SK-N-SH treated with all-trans-retinoic acid at 6 μM for 48 hours (cell line): ENCODE data around the gene WTAP.

Experiments used
- ATAC-seq: fragments of 200-7000 bp; cut with Tn5 transposase; 3 replicates; pipeline ENCODE4 v1.9.1; 2020; ENCODE audit warnings: mild to moderate bottlenecking, moderate library complexity
- ARNTL ChIP-seq: fragments of 450-650 bp; formaldehyde crosslinking; IDR thresholded peaks from 2 replicates; pipeline ENCODE4 v1.5.0; 2020; ENCODE audit warnings: low read depth, mild to moderate bottlenecking, moderate library complexity, borderline replicate concordance
- BACH2 ChIP-seq: fragments of 250-450 bp; sonication (Bioruptor Pico); IDR thresholded peaks from 2 replicates; pipeline ENCODE4 v1.9.0; 2021; ENCODE audit warnings: mild to moderate bottlenecking, borderline replicate concordance
- CREB5 ChIP-seq: fragments of 250-450 bp; sonication (Bioruptor Pico); IDR thresholded peaks from 2 replicates; pipeline ENCODE4 v1.5.1; 2020; ENCODE audit warnings: low read depth, mild to moderate bottlenecking, moderate library complexity
- CSDC2 ChIP-seq: fragments of 250-450 bp; sonication (Bioruptor Pico); IDR thresholded peaks from 2 replicates; pipeline ENCODE4 v1.5.0; 2020; ENCODE audit warnings: mild to moderate bottlenecking, moderate library complexity
- ESRRG ChIP-seq: fragments of 250-450 bp; sonication (Bioruptor Pico); IDR thresholded peaks from 2 replicates; pipeline ENCODE4 v1.6.1; 2021; ENCODE audit warnings: mild to moderate bottlenecking
- GLIS3 ChIP-seq: fragments of 250-450 bp; sonication (Bioruptor Pico); IDR thresholded peaks from 2 replicates; pipeline ENCODE4 v1.5.0; 2020; ENCODE audit warnings: mild to moderate bottlenecking, moderate library complexity
- ISL1 ChIP-seq: fragments of 250-450 bp; sonication (Bioruptor Pico); IDR thresholded peaks from 2 replicates; pipeline ENCODE4 v2.1.2; 2022; ENCODE audit warnings: mild to moderate bottlenecking, moderate library complexity
- OSR1 ChIP-seq: fragments of 250-450 bp; sonication (Bioruptor Pico); IDR thresholded peaks from 2 replicates; pipeline ENCODE4 v1.8.0; 2022; ENCODE audit warnings: moderate library complexity, mild to moderate bottlenecking, inconsistent platforms
- PATZ1 ChIP-seq: fragments of 250-450 bp; sonication (Bioruptor Pico); IDR thresholded peaks from 2 replicates; pipeline ENCODE4 v1.8.0; 2020; ENCODE audit warnings: mild to moderate bottlenecking, moderate library complexity, borderline replicate concordance
- POU6F1 ChIP-seq: fragments of 250-450 bp; sonication (Bioruptor Pico); IDR thresholded peaks from 2 replicates; pipeline ENCODE4 v1.8.0; 2021; ENCODE audit warnings: low read depth, mild to moderate bottlenecking, moderate library complexity, borderline replicate concordance
- PPARA ChIP-seq: fragments of 250-450 bp; sonication (Bioruptor Pico); IDR thresholded peaks from 2 replicates; pipeline ENCODE4 v1.5.0; 2020; ENCODE audit warnings: mild to moderate bottlenecking, borderline replicate concordance
- RARB ChIP-seq: fragments of 250-450 bp; sonication (Bioruptor Pico); IDR thresholded peaks from 2 replicates; pipeline ENCODE4 v1.8.0; 2021; ENCODE audit warnings: mild to moderate bottlenecking, moderate library complexity
- SNAI2 ChIP-seq: fragments of 250-450 bp; sonication (Bioruptor Pico); IDR thresholded peaks from 2 replicates; pipeline ENCODE4 v1.5.0; 2020; ENCODE audit warnings: mild to moderate bottlenecking, moderate library complexity
- TCF4 ChIP-seq: fragments of 250-450 bp; sonication (Bioruptor Pico); IDR thresholded peaks from 2 replicates; pipeline ENCODE4 v1.8.0; 2021; ENCODE audit warnings: mild to moderate bottlenecking, moderate library complexity, borderline replicate concordance
- TOX ChIP-seq: fragments of 250-450 bp; sonication (Bioruptor Pico); IDR thresholded peaks from 2 replicates; pipeline ENCODE4 v1.8.0; 2021; ENCODE audit warnings: mild to moderate bottlenecking, moderate library complexity, borderline replicate concordance
- TSHZ2 ChIP-seq: fragments of 250-450 bp; sonication (Bioruptor Pico); IDR thresholded peaks from 2 replicates; pipeline ENCODE4 v1.5.0; 2020; ENCODE audit warnings: mild to moderate bottlenecking, moderate library complexity
- ZC3H10 ChIP-seq: fragments of 250-450 bp; sonication (Bioruptor Pico); IDR thresholded peaks from 2 replicates; pipeline ENCODE4 v1.5.1; 2021; ENCODE audit warnings: mild to moderate bottlenecking, moderate library complexity
- ZFP3 ChIP-seq: fragments of 250-450 bp; sonication (Bioruptor Pico); IDR thresholded peaks from 2 replicates; pipeline ENCODE4 v1.5.0; 2020; ENCODE audit warnings: mild to moderate bottlenecking, moderate library complexity
- ZFP30 ChIP-seq: fragments of 450-650 bp; formaldehyde crosslinking; IDR thresholded peaks from 2 replicates; pipeline ENCODE4 v1.5.0; 2022; ENCODE audit warnings: mild to moderate bottlenecking, moderate library complexity
- ZNF565 ChIP-seq: fragments of 450-650 bp; formaldehyde crosslinking; conservative IDR thresholded peaks from 2 replicates; pipeline ENCODE4 v1.5.0; 2020; ENCODE audit warnings: low read depth, mild to moderate bottlenecking, moderate library complexity
- ZNF70 ChIP-seq: fragments of 450-650 bp; formaldehyde crosslinking; IDR thresholded peaks from 2 replicates; pipeline ENCODE4 v1.5.0; 2020; ENCODE audit warnings: mild to moderate bottlenecking, moderate library complexity
- ZNF8 ChIP-seq: fragments of 450-650 bp; formaldehyde crosslinking; IDR thresholded peaks from 2 replicates; pipeline ENCODE4 v1.5.0; 2020; ENCODE audit warnings: mild to moderate bottlenecking, moderate library complexity

The WTAP gene

GRCh38 chr6:159797554-159797953, 70.2 kb downstream of the WTAP start:
- TF ChIP-seq ISL1 (CRISPR knock-in tag) (no peak), ZFP3 (no peak), TOX (CRISPR knock-in tag) (no peak)
- no peak for ATAC-seq

- TF ChIP-seq ARNTL (CRISPR knock-in tag) (no peak), PPARA (CRISPR knock-in tag) (no peak), TCF4 (CRISPR knock-in tag) (no peak), ZNF565 (CRISPR knock-in tag) (no peak), TSHZ2 (CRISPR knock-in tag) (no peak), ZNF8 (no peak), GLIS3 (CRISPR knock-in tag) (no peak), RARB (CRISPR knock-in tag) (no peak), ZFP30 (CRISPR knock-in tag) (no peak), ZNF70 (CRISPR knock-in tag) (no peak), CSDC2 (no peak), CREB5 (no peak), BACH2 (no peak), TOX (CRISPR knock-in tag) (no peak), PATZ1 (CRISPR knock-in tag) (no peak), SNAI2 (CRISPR knock-in tag) (no peak), OSR1 (CRISPR knock-in tag) (no peak), POU6F1 (no peak), ESRRG (CRISPR knock-in tag) (no peak)
- ATAC-seq = no peak
Measured at GRCh38 chr6:159800141-159800865, 73.0 kb downstream of the WTAP start, which contains the start of gene PNLDC1. Gene PNLDC1, plus strand, starts transcription at chr6:159800276. Its CDS starts 32 bp downstream, at chr6:159800308.

- ATAC-seq = no peak
- TF ChIP-seq ZNF565 (CRISPR knock-in tag) (no peak), ZNF70 (CRISPR knock-in tag) (no peak), ISL1 (CRISPR knock-in tag) (no peak), CSDC2 (no peak), ZFP30 (CRISPR knock-in tag) (no peak), ZNF8 (no peak), SNAI2 (CRISPR knock-in tag) (no peak), POU6F1 (no peak), GLIS3 (CRISPR knock-in tag) (no peak), ZFP3 (no peak), RARB (CRISPR knock-in tag) (no peak), ZC3H10 (no peak), TOX (CRISPR knock-in tag) (no peak)
Measured at GRCh38 chr6:159801935-159802334, 74.6 kb downstream of the WTAP start.
